Sigmoid colon (tissue), 7 donors: ENCODE measurements around the gene JMJD1C. TPM values are rescaled to one million over a fixed set of nuclear protein-coding genes. Genes with fewer than 3 reads are reported as not detected.

ENCODE experiments used
- DNase-seq: peaks from one replicate; pipeline ENCODE4 v3.0.0-alpha.2; 2019
- H3K27ac ChIP-seq, 4 donors: fragments of 200-600 bp; sonication (generic); one replicate each; pipeline ENCODE4 v1.5.1; 2016 to 2019; ENCODE audit warnings: mild to moderate bottlenecking in 1 of 4
- H3K27me3 ChIP-seq, 3 donors: fragments of 200-600 bp; sonication (generic); one replicate each; pipeline ENCODE4 v1.5.1; 2019; ENCODE audit warnings: mild to moderate bottlenecking in 1 of 3
- H3K36me3 ChIP-seq, 4 donors: fragments of 200-600 bp; sonication (generic); one replicate each; pipeline ENCODE4 v1.5.1; 2016 to 2019
- H3K4me1 ChIP-seq, 4 donors: fragments of 200-600 bp; sonication (generic); one replicate each; pipeline ENCODE4 v1.5.1; 2017 to 2019
- H3K4me3 ChIP-seq, 4 donors: fragments of 200-600 bp; sonication (generic); one replicate each; pipeline ENCODE4 v1.5.1; 2017 to 2019; ENCODE audit warnings: mild to moderate bottlenecking in 2 of 4, moderate library complexity in 1 of 4
- H3K9me3 ChIP-seq, 4 donors: fragments of 200-600 bp in 3 of 4; sonication (generic) in 3 of 4; one replicate each; pipeline versions ENCODE4 v1.5.1 to v1.6.1; 2013 to 2019
- EP300 ChIP-seq, 4 donors: sonication (generic); formaldehyde crosslinking; IDR thresholded peaks; one replicate each; pipeline ENCODE4 v1.6.1; 2017; ENCODE audit warnings: antibody characterized with exemption in 4 of 4
- POLR2A ChIP-seq, 2 donors: fragments of 450-650 bp; IDR thresholded peaks; one replicate each; pipeline ENCODE4 v1.6.1; 2016; ENCODE audit warnings: antibody characterized with exemption in 2 of 2, mild to moderate bottlenecking in 2 of 2, moderate library complexity in 2 of 2
- POLR2AphosphoS5 ChIP-seq, 4 donors: sonication (generic); formaldehyde crosslinking; IDR thresholded peaks; one replicate each; pipeline ENCODE4 v1.6.1; 2017; ENCODE audit warnings: antibody characterized with exemption in 4 of 4
- WGBS, 2 donors: extraction: QIAGEN DNeasy Blood & Tissue Kit; methylation state at CpG; one replicate each; pipeline ENCODE4 v1.1.7; 2013; 5-methylcytosine and 5-hydroxymethylcytosine counted together
- intact Hi-C: fragments of 100-400 bp; cut with DNase I; formaldehyde crosslinking; loops from one replicate; pipeline ENCODE4 v1.15.1; 2023
- polyA plus RNA-seq, 3 donors: library from polyadenylated mRNA; stranded (reverse); fragments of 200-250 nt; gene quantifications; one replicate each; pipeline ENCODE4 v1.2.3, GENCODE V29; 2013
- total RNA-seq, 4 donors: library from RNA; depleted of rRNA; stranded (reverse); fragments of >200 nt; gene quantifications; one replicate each; pipeline ENCODE4 v1.1.0, GENCODE V29; 2016
- TF ChIP-seq, protein P1 (sequence below), 4 experiments: fragments of 450-650 bp in 3 of 4; fragments of 200-600 bp in 1 of 4; IDR thresholded peaks; one replicate each; pipeline ENCODE4 v1.5.1; 2016 to 2019; ENCODE audit warnings: antibody characterized with exemption in 4 of 4, mild to moderate bottlenecking in 3 of 4, moderate library complexity in 2 of 4
- donor health status: healthy with polysubstance abuse.
- donor health status: Bipolar disorder and iron deficiency.
- donor health status: healthy.

The JMJD1C gene
- total and polyA plus RNA-seq, 7 donors = 13.2 to 134 (median 94.2) TPM

- intact Hi-C loops = no loop called here
- no peak for DNase-seq
- TF ChIP-seq, protein P1, sequence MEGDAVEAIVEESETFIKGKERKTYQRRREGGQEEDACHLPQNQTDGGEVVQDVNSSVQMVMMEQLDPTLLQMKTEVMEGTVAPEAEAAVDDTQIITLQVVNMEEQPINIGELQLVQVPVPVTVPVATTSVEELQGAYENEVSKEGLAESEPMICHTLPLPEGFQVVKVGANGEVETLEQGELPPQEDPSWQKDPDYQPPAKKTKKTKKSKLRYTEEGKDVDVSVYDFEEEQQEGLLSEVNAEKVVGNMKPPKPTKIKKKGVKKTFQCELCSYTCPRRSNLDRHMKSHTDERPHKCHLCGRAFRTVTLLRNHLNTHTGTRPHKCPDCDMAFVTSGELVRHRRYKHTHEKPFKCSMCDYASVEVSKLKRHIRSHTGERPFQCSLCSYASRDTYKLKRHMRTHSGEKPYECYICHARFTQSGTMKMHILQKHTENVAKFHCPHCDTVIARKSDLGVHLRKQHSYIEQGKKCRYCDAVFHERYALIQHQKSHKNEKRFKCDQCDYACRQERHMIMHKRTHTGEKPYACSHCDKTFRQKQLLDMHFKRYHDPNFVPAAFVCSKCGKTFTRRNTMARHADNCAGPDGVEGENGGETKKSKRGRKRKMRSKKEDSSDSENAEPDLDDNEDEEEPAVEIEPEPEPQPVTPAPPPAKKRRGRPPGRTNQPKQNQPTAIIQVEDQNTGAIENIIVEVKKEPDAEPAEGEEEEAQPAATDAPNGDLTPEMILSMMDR (IDR thresholded peaks at IDR 0.05) = no peak
- TF ChIP-seq POLR2A (IDR thresholded peaks at IDR 0.05) (no peak), EP300 (IDR thresholded peaks at IDR 0.05) (no peak), POLR2AphosphoS5 (IDR thresholded peaks at IDR 0.05) (no peak)
- Histone ChIP-seq H3K36me3 (no peaks in the 10 kb centered on the region), H3K27ac (no peak overlapping the region), H3K27me3 (no peaks in the 10 kb centered on the region), H3K4me3 (no peak overlapping the region), H3K9me3 (no peaks in the 10 kb centered on the region), H3K4me1 (peaks cover 0 to 69% (median 39%) of the 10 kb centered on the region in 4 donors)
- 85 to 92% methylated on average over 3 of the region's 3 CpGs for WGBS, 2 donors
These were observed 26.2 kb downstream of the JMJD1C start for GRCh38 chr10:63439607-63440006.

DNA sequence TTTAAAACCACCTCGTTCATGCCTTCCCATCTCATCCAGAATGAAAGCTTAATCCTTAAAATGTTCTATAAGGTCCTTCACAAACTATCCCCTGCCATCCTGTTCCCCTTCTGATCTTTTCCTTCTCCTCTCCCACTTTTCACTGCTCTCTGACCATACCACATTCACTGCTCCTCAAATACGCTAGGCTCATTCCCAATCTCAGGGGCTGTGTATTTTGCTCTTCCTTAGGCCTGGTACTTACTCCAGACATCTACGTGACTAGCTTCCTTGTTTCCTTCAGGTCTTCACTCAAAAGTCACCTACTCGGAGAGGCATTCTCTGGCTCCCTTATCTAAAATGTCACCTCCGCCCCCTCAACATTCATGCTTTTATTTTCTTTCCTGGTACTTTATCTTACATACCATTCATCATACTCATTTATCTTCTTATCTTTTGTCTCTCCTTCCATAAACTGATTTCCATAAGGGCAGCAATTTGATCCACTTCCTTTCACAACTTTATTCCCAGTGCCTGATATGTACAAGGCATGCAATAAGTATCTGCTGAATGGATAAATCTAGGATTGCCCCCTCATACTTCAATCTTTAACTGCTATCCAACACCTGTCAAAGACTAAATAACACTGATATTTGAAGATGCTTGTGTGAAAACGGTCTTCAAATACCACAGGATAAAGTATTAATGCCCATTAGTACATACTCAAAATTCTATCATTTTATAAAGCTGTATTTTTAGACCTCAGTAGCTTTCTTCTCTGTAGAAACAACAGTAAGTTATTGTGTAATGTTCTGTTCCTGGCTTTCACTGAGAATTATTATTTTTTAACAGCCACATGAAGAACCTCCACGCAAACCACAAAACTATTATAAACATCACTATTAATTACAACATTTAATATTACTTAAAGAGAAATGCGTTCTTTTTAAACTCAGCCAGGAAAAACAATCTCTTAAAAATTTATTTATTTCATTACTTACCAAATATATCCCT lies 27.0 kb downstream of the JMJD1C start:
- Histone ChIP-seq H3K27me3 (no peaks in the 10 kb centered on the region), H3K9me3 (no peaks in the 10 kb centered on the region), H3K36me3 (no peaks in the 10 kb centered on the region), H3K4me1 (peaks cover 0 to 76% (median 40%) of the 10 kb centered on the region in 4 donors), H3K27ac (peak overlapping the region in 1 of 4 donors; percentile 27), H3K4me3 (no peak overlapping the region)
- intact Hi-C loops = no loop called here
- 60 to 77% methylated on average over 8 of the region's 8 CpGs for WGBS, 2 donors
- no peak for DNase-seq
- no peak for TF ChIP-seq POLR2A (IDR thresholded peaks at IDR 0.05)
- no peak for TF ChIP-seq EP300 (IDR thresholded peaks at IDR 0.05)
- TF ChIP-seq, protein P1 (IDR thresholded peaks at IDR 0.05) = no peak
- no peak for TF ChIP-seq POLR2AphosphoS5 (IDR thresholded peaks at IDR 0.05)

GRCh38 chr10:63437116-63437949 lies 28.4 kb downstream of the JMJD1C start:
- no peak overlapping the region for H3K27ac ChIP-seq

DNA sequence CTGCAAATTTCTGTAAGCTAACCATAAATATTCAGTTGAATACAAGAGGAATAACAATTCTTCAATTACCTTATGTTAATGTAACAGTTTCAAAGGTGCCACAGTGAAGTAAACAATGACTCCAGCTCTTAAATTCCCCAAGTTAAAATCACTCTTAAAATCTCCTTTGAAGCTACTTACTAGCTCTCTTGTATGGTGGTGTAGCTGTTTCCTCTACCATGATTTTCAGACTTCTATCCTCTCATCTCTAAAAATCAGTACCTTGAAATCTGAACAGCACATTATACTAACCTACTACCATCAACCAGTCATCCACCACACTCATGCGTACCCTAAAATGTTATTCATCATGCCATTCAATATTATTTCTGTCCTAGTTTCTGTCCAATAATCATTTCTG lies 29.6 kb downstream of the JMJD1C start:
- H3K4me1 ChIP-seq = peaks cover 0 to 74% (median 43%) of the 10 kb centered on the region in 4 donors
- no peak for TF ChIP-seq POLR2AphosphoS5 (IDR thresholded peaks at IDR 0.05)
- TF ChIP-seq, protein P1 (IDR thresholded peaks at IDR 0.05) = no peak
- no peak for TF ChIP-seq EP300 (IDR thresholded peaks at IDR 0.05)
- TF ChIP-seq POLR2A (IDR thresholded peaks at IDR 0.05) = no peak
- WGBS, 2 donors = 94 to 97% methylated on average over 1 of the region's 1 CpG
- no peaks in the 10 kb centered on the region for H3K27me3 ChIP-seq
- H3K27ac ChIP-seq = no peak overlapping the region
- no peak overlapping the region for H3K4me3 ChIP-seq
- H3K9me3 ChIP-seq = no peaks in the 10 kb centered on the region
- H3K36me3 ChIP-seq = no peaks in the 10 kb centered on the region
- DNase-seq = no peak
- intact Hi-C loops = no loop called here

More at GRCh38 chr10:63437116-63437949, 28.4 kb downstream of the JMJD1C start:
- intact Hi-C loops = no loop called here
- DNase-seq = no peak
- peaks cover 0 to 72% (median 42%) of the 10 kb centered on the region in 4 donors for H3K4me1 ChIP-seq
- WGBS, 2 donors = 86 to 94% methylated on average over 2 of the region's 2 CpGs
- no peaks in the 10 kb centered on the region for H3K36me3 ChIP-seq
- TF ChIP-seq, protein P1 (IDR thresholded peaks at IDR 0.05) = no peak
- TF ChIP-seq POLR2AphosphoS5 (IDR thresholded peaks at IDR 0.05) = no peak
- TF ChIP-seq EP300 (IDR thresholded peaks at IDR 0.05) = no peak
- TF ChIP-seq POLR2A (IDR thresholded peaks at IDR 0.05) = no peak
- no peaks in the 10 kb centered on the region for H3K9me3 ChIP-seq
- no peak overlapping the region for H3K4me3 ChIP-seq
- H3K27me3 ChIP-seq = no peaks in the 10 kb centered on the region
